HUES6 (cell line): ENCODE data around the gene TTLL13.
A peak's percentile ranks its signal among the peaks of the same experiment; 100 is the strongest.
"Not testable (repeated sequence)": the region's sequence is repeated elsewhere in the genome, so short reads cannot be mapped to it uniquely, and the experiment has no call there.

Source experiments
- H3K27ac ChIP-seq: 2 replicates; pipeline ENCODE4 v1.7.0; 2013; ENCODE audit warnings: low read depth, mild to moderate bottlenecking, low read length, inconsistent platforms
- H3K27me3 ChIP-seq: 2 replicates; pipeline ENCODE4 v1.6.1; 2013; ENCODE audit warnings: low read length; ENCODE audit not compliant: control insufficient read depth, insufficient read depth
- H3K36me3 ChIP-seq: 2 replicates; pipeline ENCODE4 v1.6.1; 2013; ENCODE audit warnings: low read length; ENCODE audit not compliant: control insufficient read depth, insufficient read depth
- H3K4me1 ChIP-seq: 2 replicates; pipeline ENCODE4 v1.6.1; 2013; ENCODE audit warnings: low read length; ENCODE audit not compliant: control insufficient read depth, insufficient read depth
- H3K4me3 ChIP-seq: 2 replicates; pipeline ENCODE4 v1.5.1; 2013; ENCODE audit warnings: low read depth, low read length
- H3K9ac ChIP-seq: one replicate; pipeline ENCODE4 v1.6.1; 2013; ENCODE audit warnings: mild to moderate bottlenecking, low read length
- H3K9me3 ChIP-seq: 2 replicates; pipeline ENCODE4 v1.6.1; 2013; ENCODE audit warnings: low read depth, low read length; ENCODE audit not compliant: control insufficient read depth, insufficient read depth

The TTLL13 gene

DNA sequence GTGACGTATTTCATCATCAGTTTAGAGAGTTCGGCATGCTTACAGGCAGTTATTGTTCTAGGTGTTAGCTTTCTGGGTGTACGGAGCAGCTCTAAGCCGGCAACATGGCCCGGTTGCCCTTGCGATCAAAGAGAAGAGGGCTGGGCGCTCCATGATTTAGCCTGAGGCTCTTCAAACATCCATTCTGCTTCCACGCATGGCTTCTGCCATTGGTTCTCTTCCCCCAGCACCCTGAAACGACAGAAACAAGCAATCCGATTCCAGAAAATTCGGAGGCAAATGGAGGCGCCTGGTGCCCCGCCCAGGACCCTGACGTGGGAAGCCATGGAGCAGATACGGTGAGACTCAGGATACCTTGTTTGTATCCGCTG is 16.7 kb downstream of the TTLL13 start:
- H3K27ac ChIP-seq: peak overlapping the region; percentile 71
- no peaks in the 10 kb centered on the region for H3K27me3 ChIP-seq
- H3K9ac ChIP-seq: peak overlapping the region; percentile 79
- H3K4me1 ChIP-seq: peaks cover 10% of the 10 kb centered on the region
- H3K36me3 ChIP-seq: peaks cover 32% of the 10 kb centered on the region
- no peaks in the 10 kb centered on the region for H3K9me3 ChIP-seq
- peak overlapping the region; percentile 91 for H3K4me3 ChIP-seq

GRCh38 chr15:90266485-90266884 is 17.1 kb downstream of the TTLL13 start:
- Histone ChIP-seq H3K36me3 (peaks cover 36% of the 10 kb centered on the region), H3K9me3 (no peaks in the 10 kb centered on the region), H3K27ac (no peak overlapping the region), H3K4me3 (peak overlapping the region; percentile 91), H3K27me3 (no peaks in the 10 kb centered on the region), H3K4me1 (peaks cover 10% of the 10 kb centered on the region), H3K9ac (peak overlapping the region; percentile 79)

GRCh38 chr15:90268415-90268814 is 19.1 kb downstream of the TTLL13 start:
- Histone ChIP-seq H3K27ac (no peak overlapping the region), H3K9me3 (no peaks in the 10 kb centered on the region), H3K4me3 (0 out of 2 replicates have a peak overlapping the region, but pooled peaks have one; percentile 9), H3K36me3 (peaks cover 56% of the 10 kb centered on the region), H3K9ac (peak overlapping the region; percentile 15), H3K4me1 (peaks cover 10% of the 10 kb centered on the region), H3K27me3 (no peaks in the 10 kb centered on the region)

GRCh38 chr15:90270502-90271150 is 21.3 kb downstream of the TTLL13 start:
- Histone ChIP-seq H3K4me1 (peaks cover 7% of the 10 kb centered on the region), H3K36me3 (peaks cover 61% of the 10 kb centered on the region), H3K9ac (no peak overlapping the region), H3K27me3 (no peaks in the 10 kb centered on the region), H3K9me3 (no peaks in the 10 kb centered on the region), H3K27ac (no peak overlapping the region), H3K4me3 (no peak overlapping the region)

GRCh38 chr15:90271459-90272166 is 22.3 kb downstream of the TTLL13 start:
- Histone ChIP-seq H3K27me3 (no peaks in the 10 kb centered on the region), H3K9me3 (no peaks in the 10 kb centered on the region), H3K9ac (no peak overlapping the region), H3K4me3 (no peak overlapping the region), H3K36me3 (peaks cover 61% of the 10 kb centered on the region), H3K27ac (no peak overlapping the region), H3K4me1 (peaks cover 7% of the 10 kb centered on the region)

GRCh38 chr15:90278467-90278866 is 29.1 kb downstream of the TTLL13 start:
- H3K9me3 ChIP-seq, H3K27me3 ChIP-seq, H3K9ac ChIP-seq, H3K27ac ChIP-seq, H3K36me3 ChIP-seq, H3K4me1 ChIP-seq, H3K4me3 ChIP-seq: not testable (repeated sequence)

DNA sequence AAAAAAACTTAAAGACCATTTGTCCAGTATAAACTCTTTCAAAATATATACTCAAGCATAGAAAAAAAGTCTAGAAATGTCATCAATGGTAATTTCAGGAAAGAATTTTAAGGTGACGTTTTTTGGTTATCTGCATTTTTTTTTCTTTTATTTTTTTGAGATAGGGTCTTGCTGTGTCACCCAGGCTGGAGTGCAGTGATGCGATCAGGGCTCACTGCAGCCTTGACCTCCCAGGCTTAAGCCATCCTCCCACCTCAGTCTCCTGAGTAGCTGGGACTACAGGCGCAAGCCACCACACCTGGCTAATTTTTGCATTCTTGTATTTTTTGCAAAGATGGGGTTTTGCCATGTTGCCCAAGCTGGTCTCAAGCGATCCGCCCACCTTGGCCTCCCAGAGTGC is 31.4 kb downstream of the TTLL13 start:
- not testable (repeated sequence) for H3K9me3 ChIP-seq, H3K4me3 ChIP-seq, H3K27me3 ChIP-seq, H3K4me1 ChIP-seq, H3K36me3 ChIP-seq, H3K9ac ChIP-seq, H3K27ac ChIP-seq

DNA sequence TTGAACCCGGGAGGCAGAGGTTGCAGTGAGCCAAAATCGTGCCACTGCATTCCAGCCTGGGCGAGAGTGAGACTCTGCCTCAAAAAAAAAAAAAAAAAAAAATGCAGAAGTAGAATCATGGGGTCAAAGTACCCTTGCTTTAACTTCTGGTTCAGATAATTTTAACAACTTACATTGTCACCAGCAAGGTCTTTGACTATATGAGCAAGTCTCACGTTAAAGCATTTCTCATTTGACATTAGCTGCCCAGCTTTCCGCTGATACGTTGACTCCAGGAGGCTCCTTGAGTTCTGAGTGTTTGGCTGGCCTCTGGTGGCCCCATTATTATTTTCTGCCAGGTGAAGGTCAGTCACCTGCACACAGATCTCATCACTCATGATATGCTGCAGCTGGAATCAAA is 32.3 kb downstream of the TTLL13 start:
- H3K27ac ChIP-seq, H3K27me3 ChIP-seq, H3K9me3 ChIP-seq, H3K36me3 ChIP-seq, H3K4me1 ChIP-seq, H3K4me3 ChIP-seq, H3K9ac ChIP-seq: not testable (repeated sequence)

DNA sequence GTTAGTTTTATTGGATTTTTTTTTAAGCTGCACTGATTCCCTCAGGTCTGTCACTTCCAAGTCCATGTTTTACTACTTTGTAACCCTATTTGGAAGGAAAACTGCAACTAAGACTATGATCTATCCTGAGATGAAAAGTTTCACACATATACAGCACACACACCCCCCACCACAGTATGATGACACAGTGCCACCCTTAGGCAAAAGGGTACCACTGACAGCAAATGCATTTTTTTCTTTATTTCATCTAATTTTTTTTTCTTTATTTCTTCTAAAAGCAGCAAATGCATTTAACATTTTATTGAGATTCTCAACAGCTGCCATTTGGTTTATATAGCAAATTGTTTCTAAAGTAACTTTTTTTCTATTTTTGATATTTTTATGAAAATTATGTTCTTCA is 37.3 kb downstream of the TTLL13 start:
- no peak overlapping the region for H3K9ac ChIP-seq
- H3K27ac ChIP-seq: no peak overlapping the region
- H3K36me3 ChIP-seq: no peaks in the 10 kb centered on the region
- no peak overlapping the region for H3K4me3 ChIP-seq
- H3K4me1 ChIP-seq: peaks cover 9% of the 10 kb centered on the region; the same call in 1 of the 2 replicates
- H3K9me3 ChIP-seq: no peaks in the 10 kb centered on the region
- H3K27me3 ChIP-seq: no peaks in the 10 kb centered on the region

- no peaks in the 10 kb centered on the region for H3K36me3 ChIP-seq
- H3K27me3 ChIP-seq: no peaks in the 10 kb centered on the region
- H3K27ac ChIP-seq: no peak overlapping the region
- no peak overlapping the region for H3K9ac ChIP-seq
- no peak overlapping the region for H3K4me3 ChIP-seq
- peaks cover 9% of the 10 kb centered on the region; the same call in 1 of the 2 replicates for H3K4me1 ChIP-seq
- no peaks in the 10 kb centered on the region for H3K9me3 ChIP-seq
Measured at GRCh38 chr15:90287101-90287500, 37.7 kb downstream of the TTLL13 start.

GRCh38 chr15:90287946-90288345 is 38.6 kb downstream of the TTLL13 start:
- H3K9me3 ChIP-seq: no peaks in the 10 kb centered on the region
- no peaks in the 10 kb centered on the region for H3K27me3 ChIP-seq
- no peak overlapping the region for H3K9ac ChIP-seq
- H3K4me1 ChIP-seq: peaks cover 9% of the 10 kb centered on the region; the same call in 1 of the 2 replicates
- H3K27ac ChIP-seq: no peak overlapping the region
- H3K4me3 ChIP-seq: no peak overlapping the region
- H3K36me3 ChIP-seq: no peaks in the 10 kb centered on the region
